ENCODE measurements around the gene MEGF11. TPM values are rescaled to one million over a fixed set of nuclear protein-coding genes. Genes with fewer than 3 reads are reported as not detected.

MEGF11 gene
- total RNA-seq, 1 experiment from 2014 or later: 1.2 TPM

GRCh38 chr15:65903296-65904073 lies 350.1 kb downstream of the MEGF11 start:
- TF ChIP-seq, protein P1, sequence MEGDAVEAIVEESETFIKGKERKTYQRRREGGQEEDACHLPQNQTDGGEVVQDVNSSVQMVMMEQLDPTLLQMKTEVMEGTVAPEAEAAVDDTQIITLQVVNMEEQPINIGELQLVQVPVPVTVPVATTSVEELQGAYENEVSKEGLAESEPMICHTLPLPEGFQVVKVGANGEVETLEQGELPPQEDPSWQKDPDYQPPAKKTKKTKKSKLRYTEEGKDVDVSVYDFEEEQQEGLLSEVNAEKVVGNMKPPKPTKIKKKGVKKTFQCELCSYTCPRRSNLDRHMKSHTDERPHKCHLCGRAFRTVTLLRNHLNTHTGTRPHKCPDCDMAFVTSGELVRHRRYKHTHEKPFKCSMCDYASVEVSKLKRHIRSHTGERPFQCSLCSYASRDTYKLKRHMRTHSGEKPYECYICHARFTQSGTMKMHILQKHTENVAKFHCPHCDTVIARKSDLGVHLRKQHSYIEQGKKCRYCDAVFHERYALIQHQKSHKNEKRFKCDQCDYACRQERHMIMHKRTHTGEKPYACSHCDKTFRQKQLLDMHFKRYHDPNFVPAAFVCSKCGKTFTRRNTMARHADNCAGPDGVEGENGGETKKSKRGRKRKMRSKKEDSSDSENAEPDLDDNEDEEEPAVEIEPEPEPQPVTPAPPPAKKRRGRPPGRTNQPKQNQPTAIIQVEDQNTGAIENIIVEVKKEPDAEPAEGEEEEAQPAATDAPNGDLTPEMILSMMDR (conservative IDR thresholded peaks at IDR 0.05): no peak
- Histone ChIP-seq H3T11ph (ENCODE audit: low read length) (no peak overlapping the region), H2AFZ (ENCODE audit: low read length) (no peak overlapping the region), H3K4me1 (ENCODE audit: insufficient read depth, low read length) (peaks cover 9% of the 10 kb centered on the region; the same call in 1 of the 2 replicates), H3K79me1 (ENCODE audit: insufficient read depth, low read depth, low read length, poor library complexity, severe bottlenecking) (no peaks in the 10 kb centered on the region), H3K23ac (ENCODE audit: insufficient read length, low read depth, low read length) (no peak overlapping the region), H3K56ac (ENCODE audit: insufficient read length, low read depth, low read length) (no peak overlapping the region), H4K8ac (replicated peaks; ENCODE audit: insufficient read length, low read depth, low read length) (no peak overlapping the region), H3K18ac (ENCODE audit: insufficient read length, low read depth, low read length) (no peak overlapping the region), H2BK5ac (ENCODE audit: insufficient read length, low read length) (no peak overlapping the region), H3K9me3 (ENCODE audit: control insufficient read depth, low read depth, low read length) (no peaks in the 10 kb centered on the region), H3K14ac (ENCODE audit: insufficient read depth, low read length) (no peak overlapping the region), H2BK20ac (ENCODE audit: low read depth, low read length, poor library complexity, severe bottlenecking) (no peak overlapping the region), H4K20me1 (ENCODE audit: control insufficient read depth, insufficient read depth, insufficient read length) (no peaks in the 10 kb centered on the region), H2AK5ac (ENCODE audit: insufficient read length, low read length) (no peak overlapping the region), H3K4me2 (ENCODE audit: insufficient read depth, insufficient read length, low read length) (no peak overlapping the region), H2BK120ac (ENCODE audit: low read depth, low read length, poor library complexity, severe bottlenecking) (no peak overlapping the region), H2BK15ac (ENCODE audit: low read depth, low read length) (no peak overlapping the region), H4K5ac (ENCODE audit: insufficient read length, low read depth, low read length) (no peak overlapping the region), H3K23me2 (ENCODE audit: insufficient read length, low read depth, low read length, poor library complexity, severe bottlenecking) (no peaks in the 10 kb centered on the region), H2BK12ac (ENCODE audit: insufficient read length, low read depth, low read length) (no peak overlapping the region), H4K91ac (ENCODE audit: insufficient read length, low read depth, low read length) (no peak overlapping the region), H3K79me2 (ENCODE audit: insufficient read depth, low read length) (no peaks in the 10 kb centered on the region), H3K27me3 (ENCODE audit: insufficient read depth, low read length) (no peaks in the 10 kb centered on the region), H3K9ac (ENCODE audit: extremely low read depth, insufficient read length, low read length) (no peak overlapping the region), H3K27ac (ENCODE audit: insufficient read length, low read depth, low read length) (no peak overlapping the region), H3K4ac (ENCODE audit: low read depth, low read length) (no peak overlapping the region)
- Mint-ChIP-seq H3K27me3 (ENCODE audit: low read depth) (no peaks in the 10 kb centered on the region), H3K27ac (peak overlapping the region; percentile 30 to 46 (median 38); a peak in 3 of 7 replicates), H3K4me3 (no peak overlapping the region), H3K9me3 (no peaks in the 10 kb centered on the region), H3K4me1 (peaks cover 31 to 34% of the 10 kb centered on the region in 2 experiments), H3K36me3 (ENCODE audit: insufficient read depth in 1 of 3, low read depth in 3 of 3) (peaks cover 8 to 44% (median 24%) of the 10 kb centered on the region in 3 experiments)
- WGBS (ENCODE audit: extremely low coverage, insufficient read length, low lambda C conversion rate): no CpG with 5 or more reads among the region's 6 CpGs
- DNase-seq: peak; percentile 7
